T-helper 22 cell (primary cell): ENCODE results near the gene ERBB4.
"Not testable (repeated sequence)": the region's sequence is repeated elsewhere in the genome, so short reads cannot be mapped to it uniquely, and the experiment has no call there.

Experiments
- DNase-seq: peaks from one replicate; pipeline ENCODE4 v3.0.0-alpha.2; 2020; ENCODE audit warnings: low read depth

The ERBB4 gene

GRCh38 chr2:212528106-212528856 lies 10.3 kb downstream of the ERBB4 start:
- DNase-seq: no peak

- DNase-seq: no peak
Measured at GRCh38 chr2:212526059-212526458, 12.5 kb downstream of the ERBB4 start.

GRCh38 chr2:212523756-212524155 lies 14.8 kb downstream of the ERBB4 start:
- DNase-seq: no peak

- DNase-seq: no peak
Measured at GRCh38 chr2:212520340-212520739, 18.3 kb downstream of the ERBB4 start.

GRCh38 chr2:212517693-212518092 lies 20.9 kb downstream of the ERBB4 start:
- DNase-seq: no peak

- no peak for DNase-seq
Measured at GRCh38 chr2:212505586-212505985, 33.0 kb downstream of the ERBB4 start.

- DNase-seq: no peak
Measured at GRCh38 chr2:212495046-212495445, 43.6 kb downstream of the ERBB4 start.

- no peak for DNase-seq
Measured at GRCh38 chr2:212494418-212495020, 44.1 kb downstream of the ERBB4 start.

- no peak for DNase-seq
Measured at GRCh38 chr2:212489719-212490346, 48.8 kb downstream of the ERBB4 start.

- DNase-seq: no peak
Measured at GRCh38 chr2:212488611-212489010, 50.0 kb downstream of the ERBB4 start.

GRCh38 chr2:212484563-212485080 lies 54.0 kb downstream of the ERBB4 start:
- no peak for DNase-seq

GRCh38 chr2:212480447-212480846 lies 58.2 kb downstream of the ERBB4 start:
- DNase-seq: no peak

- no peak for DNase-seq
Measured at GRCh38 chr2:212477571-212477970, 61.0 kb downstream of the ERBB4 start.

GRCh38 chr2:212473211-212473610 lies 65.4 kb downstream of the ERBB4 start:
- DNase-seq: no peak

- not testable (repeated sequence) for DNase-seq
Measured at GRCh38 chr2:212467551-212467950, 71.1 kb downstream of the ERBB4 start.

GRCh38 chr2:212465456-212465855 lies 73.1 kb downstream of the ERBB4 start:
- DNase-seq: no peak

GRCh38 chr2:212461708-212462107 lies 76.9 kb downstream of the ERBB4 start:
- not testable (repeated sequence) for DNase-seq

- DNase-seq: no peak
Measured at GRCh38 chr2:212454149-212454548, 84.5 kb downstream of the ERBB4 start.

- DNase-seq: no peak
Measured at GRCh38 chr2:212451786-212452231, 86.8 kb downstream of the ERBB4 start.

GRCh38 chr2:212448698-212449097 lies 89.9 kb downstream of the ERBB4 start:
- DNase-seq: no peak

GRCh38 chr2:212441821-212442220 lies 96.8 kb downstream of the ERBB4 start:
- DNase-seq: no peak

- no peak for DNase-seq
Measured at GRCh38 chr2:212441141-212441540, 97.5 kb downstream of the ERBB4 start.
